Measurements from ENCODE around the gene MIEF2. TPM values are rescaled to one million over a fixed set of nuclear protein-coding genes. Genes with fewer than 3 reads are reported as not detected.

Gene MIEF2
- polyA plus RNA-seq, 1 of the 3 experiments (the other 2 are of a cell fraction), result 12.7 TPM

- no peak for TF ChIP-seq TAF1 (IDR thresholded peaks at IDR 0.05; ENCODE audit: borderline replicate concordance, low read depth, low read length)
- TF ChIP-seq RCOR1 (IDR thresholded peaks at IDR 0.05; ENCODE audit: low read length), result no peak
- TF ChIP-seq RFX5 (IDR thresholded peaks at IDR 0.05; ENCODE audit: low read length), result no peak
Observed at GRCh38 chr17:18261146-18261515, 669 bp downstream of the MIEF2 start (continued).

GRCh38 chr17:18261659-18262058 is 1.2 kb downstream of the MIEF2 start:
- H3F3A ChIP-seq (replicated peaks; ENCODE audit: insufficient read depth), result peaks cover 12% of the 10 kb centered on the region
- ChIA-PET POLR2A (no interaction called here), CTCF (interaction anchor here (0.6 to 1.6 kb wide), 3 partner anchors 13 to 40 kb away, joined by 3 to 4 read pairs (median 3); no protein-coding TSS in a partner anchor)
- DNase-seq, result no peak
- H2AFZ ChIP-seq (ENCODE audit: low read depth), result no peak overlapping the region
- H3K4me3 ChIP-seq (ENCODE audit: low read depth in 2 of 2, low read length in 1 of 2), result peak overlapping the region; percentile 91 to 98
- H3K27me3 ChIP-seq (ENCODE audit: insufficient read depth), result no peaks in the 10 kb centered on the region
- no peaks in the 10 kb centered on the region for H3K9me2 ChIP-seq
- peak overlapping the region in 1 of 2 experiments; percentile 91; a peak in 2 of 4 replicates for H3K27ac ChIP-seq (ENCODE audit: low read depth in 2 of 2, low read length in 1 of 2)
- H3K4me2 ChIP-seq, result peak overlapping the region; percentile 94
- H3K79me2 ChIP-seq (ENCODE audit: insufficient read depth), result peaks cover 44% of the 10 kb centered on the region
- H4K20me1 ChIP-seq (ENCODE audit: insufficient read depth), result peaks cover 10% of the 10 kb centered on the region
- peaks cover 8 to 33% of the 10 kb centered on the region in 2 experiments; a peak in 2 of 4 replicates for H3K4me1 ChIP-seq (ENCODE audit: control insufficient read depth in 1 of 2, insufficient read depth in 2 of 2, low read depth in 1 of 2, low read length in 1 of 2)
- 80% methylated on average over 2 of the region's 3 CpGs for WGBS (ENCODE audit: low lambda C conversion rate)
- peak overlapping the region; percentile 90 for H3K9ac ChIP-seq
- no peak for TF ChIP-seq EP300 (IDR thresholded peaks at IDR 0.05; ENCODE audit: borderline replicate concordance in 1 of 2, low read depth in 1 of 2, low read length in 1 of 2)
- peaks cover 0 to 26% of the 10 kb centered on the region in 2 experiments for H3K36me3 ChIP-seq (replicated peaks in 1 of 2; ENCODE audit: control insufficient read depth in 1 of 2, insufficient read depth in 2 of 2, low read length in 1 of 2)
- no peaks in the 10 kb centered on the region for H3K9me3 ChIP-seq

GRCh38 chr17:18262111-18262510 is 1.6 kb downstream of the MIEF2 start:
- Histone ChIP-seq H3K4me3 (ENCODE audit: low read depth in 2 of 2, low read length in 1 of 2) (peak overlapping the region in 1 of 2 experiments; percentile 98; a peak in 1 of 4 replicates), H3K4me2 (peak overlapping the region; percentile 94), H3K27ac (ENCODE audit: low read depth in 2 of 2, low read length in 1 of 2) (peak overlapping the region in 1 of 2 experiments; percentile 91; a peak in 1 of 4 replicates), H3K4me1 (ENCODE audit: control insufficient read depth in 1 of 2, insufficient read depth in 2 of 2, low read depth in 1 of 2, low read length in 1 of 2) (peaks cover 8 to 29% of the 10 kb centered on the region in 2 experiments; a peak in 2 of 4 replicates), H3K9ac (peak overlapping the region; percentile 90), H3K9me3 (no peaks in the 10 kb centered on the region), H4K20me1 (ENCODE audit: insufficient read depth) (peaks cover 6% of the 10 kb centered on the region), H3K27me3 (ENCODE audit: insufficient read depth) (no peaks in the 10 kb centered on the region), H2AFZ (ENCODE audit: low read depth) (no peak overlapping the region), H3K36me3 (replicated peaks in 1 of 2; ENCODE audit: control insufficient read depth in 1 of 2, insufficient read depth in 2 of 2, low read length in 1 of 2) (peaks cover 0 to 24% of the 10 kb centered on the region in 2 experiments), H3F3A (replicated peaks; ENCODE audit: insufficient read depth) (peaks cover 12% of the 10 kb centered on the region), H3K79me2 (ENCODE audit: insufficient read depth) (peaks cover 39% of the 10 kb centered on the region), H3K9me2 (no peaks in the 10 kb centered on the region)
- DNase-seq, result no peak
- WGBS (ENCODE audit: low lambda C conversion rate), result 86% methylated on average over 1 of the region's 2 CpGs
- ChIA-PET CTCF (interaction anchor here (0.6 to 1.6 kb wide), 3 partner anchors 14 to 40 kb away, joined by 3 to 4 read pairs (median 3); no protein-coding TSS in a partner anchor), POLR2A (no interaction called here)
- TF ChIP-seq YY1 (IDR thresholded peaks at IDR 0.05; ENCODE audit: low read depth) (no peak), PBX3 (IDR thresholded peaks at IDR 0.05) (no peak), ZBTB33 (IDR thresholded peaks at IDR 0.05; ENCODE audit: borderline replicate concordance, low read depth) (no peak), FOXM1 (IDR thresholded peaks at IDR 0.05; ENCODE audit: low read depth) (no peak), USF2 (IDR thresholded peaks at IDR 0.05; ENCODE audit: borderline replicate concordance, low read depth, low read length) (no peak), TCF12 (IDR thresholded peaks at IDR 0.05) (no peak), MEF2A (IDR thresholded peaks at IDR 0.05; ENCODE audit: borderline replicate concordance, low read depth) (no peak), JUND (IDR thresholded peaks at IDR 0.05) (no peak), MXI1 (IDR thresholded peaks at IDR 0.05; ENCODE audit: low read depth, low read length) (no peak), MAX (IDR thresholded peaks at IDR 0.05; ENCODE audit: low read depth) (no peak), CHD2 (IDR thresholded peaks at IDR 0.05; ENCODE audit: low read length, partially characterized antibody) (no peak), TEAD4 (IDR thresholded peaks at IDR 0.05; ENCODE audit: borderline replicate concordance, insufficient read depth) (no peak), FOXJ3 (CRISPR knock-in tag; IDR thresholded peaks at IDR 0.05) (no peak), POLR2AphosphoS5 (IDR thresholded peaks at IDR 0.05; ENCODE audit: low read depth, low read length) (no peak), REST (IDR thresholded peaks at IDR 0.05; ENCODE audit: low read depth, low read length) (no peak)

Data from SK-N-SH (cell line).